GM19324 (cell line): ENCODE data around the gene KRTAP4-9.
"Not testable (repeated sequence)": the region's sequence is repeated elsewhere in the genome, so short reads cannot be mapped to it uniquely, and the experiment has no call there.

Source experiments
- ATAC-seq: cut with Tn5 transposase; IDR thresholded peaks from one replicate; pipeline ENCODE4 v1.9.1; 2021; ENCODE audit warnings: mild to moderate bottlenecking, moderate library complexity; ENCODE audit not compliant: unreplicated experiment, low FRiP score

The KRTAP4-9 gene

GRCh38 chr17:41105347-41105746 is at the start of gene KRTAP4-9:
TSS of gene KRTAP4-9 (plus strand) at chr17:41105389. CDS start at chr17:41105389, 0 bp downstream.
- ATAC-seq: not testable (repeated sequence)

GRCh38 chr17:41057547-41057946 is 47.6 kb upstream of the KRTAP4-9 start:
- no peak for ATAC-seq

DNA sequence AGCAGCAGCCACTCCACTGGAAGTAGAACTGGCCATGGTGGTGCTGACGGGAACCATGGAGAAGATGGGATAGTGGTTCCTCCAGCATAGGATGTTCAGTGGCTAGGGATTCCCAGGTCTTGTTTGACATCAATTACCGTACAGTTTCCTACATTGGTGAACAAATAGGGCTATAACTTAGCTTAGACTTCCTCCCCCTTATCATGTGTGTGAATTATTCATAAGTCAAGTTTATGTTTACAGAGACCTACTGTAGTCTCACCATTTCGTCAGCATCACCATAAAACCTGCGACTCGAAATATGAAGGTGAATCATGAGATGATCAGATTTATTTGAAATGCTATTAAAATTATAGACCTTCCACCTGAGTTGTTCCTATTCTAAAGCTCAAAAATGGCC is 46.4 kb upstream of the KRTAP4-9 start:
- ATAC-seq: no peak

DNA sequence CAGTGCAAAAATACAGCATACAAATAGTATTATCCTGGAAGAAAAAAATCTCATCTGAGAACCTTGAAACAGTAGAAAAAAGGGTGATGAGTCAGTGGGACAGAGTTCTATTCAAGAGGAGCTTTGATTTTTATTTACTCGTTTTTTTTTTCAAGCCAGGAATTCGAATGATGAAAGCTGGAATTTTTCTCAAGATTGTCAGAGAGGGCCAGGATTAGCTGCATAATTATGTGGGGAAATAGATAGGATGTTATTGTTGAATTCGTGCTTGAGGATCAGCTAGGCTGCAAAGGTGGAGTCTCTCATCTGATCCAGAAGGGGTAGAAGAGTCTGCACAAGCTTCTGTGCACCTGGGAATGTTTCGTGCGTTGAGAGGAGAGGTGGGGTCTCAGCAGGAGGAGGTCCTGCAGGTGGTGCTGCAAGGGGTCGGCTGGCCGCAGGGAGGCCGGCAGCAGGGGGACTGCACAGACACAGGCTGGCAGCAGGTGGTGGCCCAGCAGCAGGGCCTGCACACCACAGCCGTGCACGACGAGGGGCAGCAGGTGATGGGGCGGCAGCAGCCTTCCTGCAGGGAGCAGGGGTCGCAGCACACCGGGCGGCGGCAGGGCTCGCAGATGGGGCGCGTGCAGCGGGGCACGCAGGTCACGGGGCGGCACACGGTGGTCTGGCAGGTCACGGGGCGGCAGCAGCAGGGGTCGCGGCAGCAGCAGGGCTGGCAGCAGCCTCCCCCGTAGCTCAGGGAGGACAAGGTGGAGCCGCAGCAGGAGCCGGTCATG is 45.7 kb upstream of the KRTAP4-9 start:
- ATAC-seq: not testable (repeated sequence)

GRCh38 chr17:41060052-41060604 is 45.1 kb upstream of the KRTAP4-9 start, which contains the start of gene KRTAP2-3:
TSS of gene KRTAP2-3 (minus strand) at chr17:41060114. CDS start at chr17:41060050, 64 bp downstream.
- no peak for ATAC-seq

GRCh38 chr17:41061964-41062363 is 43.2 kb upstream of the KRTAP4-9 start:
- ATAC-seq: no peak

- no peak for ATAC-seq
These were observed 41.7 kb upstream of the KRTAP4-9 start for GRCh38 chr17:41063449-41063848.

DNA sequence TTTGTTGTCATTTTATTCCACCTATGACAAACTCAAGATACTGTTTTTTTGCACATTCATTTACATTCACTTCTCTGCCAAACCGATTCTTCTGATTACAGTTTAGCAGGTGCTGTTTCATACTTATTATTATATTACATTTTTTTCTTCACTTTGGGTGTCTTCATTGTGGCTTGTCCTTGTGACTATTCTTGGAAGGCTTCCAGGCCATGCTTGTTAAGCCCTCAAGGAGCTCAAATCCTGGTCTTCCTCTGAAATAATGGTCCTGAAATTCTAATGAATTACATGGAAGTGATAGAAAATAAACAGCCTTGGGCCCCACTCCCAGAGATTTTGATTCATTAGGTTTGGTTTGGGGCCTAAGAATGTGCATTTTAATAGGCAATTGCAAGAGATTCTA is 40.9 kb upstream of the KRTAP4-9 start:
- ATAC-seq: no peak

GRCh38 chr17:41065016-41065689 is 40.0 kb upstream of the KRTAP4-9 start:
- not testable (repeated sequence) for ATAC-seq

GRCh38 chr17:41065829-41066624 is 39.2 kb upstream of the KRTAP4-9 start, which contains the start of gene KRTAP2-4:
TSS of gene KRTAP2-4 (minus strand) at chr17:41065879. CDS start at chr17:41065845, 34 bp downstream.
- ATAC-seq: no peak

DNA sequence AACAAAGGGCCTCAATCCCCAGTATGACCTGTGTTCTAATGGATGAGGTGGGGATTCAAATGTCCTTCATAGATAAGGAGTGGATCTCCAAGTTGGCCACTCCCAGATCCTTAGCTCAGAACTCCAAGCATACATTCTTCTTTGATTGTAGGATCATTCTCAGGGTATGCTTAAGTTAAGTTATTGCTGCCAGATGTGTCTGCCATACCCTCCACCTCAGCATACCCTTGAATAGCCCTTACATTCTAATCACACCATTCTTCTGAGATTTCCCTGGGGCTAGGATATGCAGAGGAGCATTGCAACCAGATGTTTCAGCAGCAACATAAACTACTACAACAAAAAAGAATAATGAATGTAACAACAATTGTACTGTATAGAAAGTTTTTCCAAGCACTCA is 37.9 kb upstream of the KRTAP4-9 start:
- no peak for ATAC-seq

DNA sequence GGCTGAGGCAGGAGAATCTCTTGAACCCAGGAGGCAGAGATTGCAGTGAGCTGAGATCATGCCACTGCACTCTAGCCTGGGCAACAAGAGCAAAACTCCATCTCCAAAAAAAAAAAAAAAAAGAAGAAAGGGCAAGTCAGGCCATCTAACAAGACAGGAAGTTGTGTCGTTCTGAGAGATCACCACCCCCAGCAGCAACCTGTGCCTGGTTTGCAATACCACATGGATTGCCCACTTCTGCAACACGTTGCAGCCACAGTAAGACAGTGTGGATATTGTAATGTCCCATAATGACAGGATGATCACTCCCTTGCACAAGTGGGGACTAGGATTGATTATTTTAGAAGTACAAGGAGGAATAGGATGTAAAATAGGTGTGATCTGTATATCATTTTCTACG is 36.2 kb upstream of the KRTAP4-9 start:
- ATAC-seq: no peak

- ATAC-seq: no peak
These were observed 33.4 kb upstream of the KRTAP4-9 start for GRCh38 chr17:41071606-41072360.

DNA sequence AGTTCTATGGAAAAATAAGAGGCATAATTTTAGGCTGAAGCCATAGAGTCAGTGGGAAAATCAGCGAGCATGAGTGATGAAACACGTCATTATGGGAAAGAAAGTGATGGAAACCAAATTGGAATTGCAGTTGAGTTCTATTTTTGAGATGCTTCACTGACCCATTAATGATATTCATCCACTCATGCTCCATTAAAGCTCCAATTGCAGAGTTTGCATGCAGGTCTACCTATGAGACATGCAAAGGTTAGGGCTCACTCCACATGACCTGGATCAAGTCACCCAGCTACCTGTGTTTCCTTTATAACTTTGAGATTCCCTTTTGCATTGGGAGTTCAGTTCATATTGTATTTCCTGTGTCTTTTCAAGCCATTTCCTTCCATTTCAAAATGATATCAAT is 31.5 kb upstream of the KRTAP4-9 start:
- no peak for ATAC-seq

- ATAC-seq: no peak
These were observed 28.4 kb upstream of the KRTAP4-9 start for GRCh38 chr17:41076788-41077187.

DNA sequence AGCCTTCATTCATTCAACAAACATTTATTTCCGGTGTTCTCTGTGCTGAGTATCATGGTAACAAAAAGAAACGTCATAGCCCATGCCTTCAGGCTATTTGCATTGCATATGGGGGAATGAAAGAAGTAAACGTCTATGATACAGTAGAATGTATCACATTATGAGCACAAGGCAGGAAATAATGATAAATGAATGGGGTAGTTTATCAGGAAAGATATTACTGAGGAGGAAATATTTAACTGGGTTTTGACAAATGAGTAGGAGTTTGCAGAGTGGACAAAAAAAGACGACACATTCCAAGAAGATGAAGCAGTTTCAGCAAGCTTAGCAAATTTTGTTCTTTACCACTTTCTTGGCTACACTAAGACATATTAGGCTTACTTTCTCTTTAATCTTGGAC is 22.6 kb upstream of the KRTAP4-9 start:
- no peak for ATAC-seq

DNA sequence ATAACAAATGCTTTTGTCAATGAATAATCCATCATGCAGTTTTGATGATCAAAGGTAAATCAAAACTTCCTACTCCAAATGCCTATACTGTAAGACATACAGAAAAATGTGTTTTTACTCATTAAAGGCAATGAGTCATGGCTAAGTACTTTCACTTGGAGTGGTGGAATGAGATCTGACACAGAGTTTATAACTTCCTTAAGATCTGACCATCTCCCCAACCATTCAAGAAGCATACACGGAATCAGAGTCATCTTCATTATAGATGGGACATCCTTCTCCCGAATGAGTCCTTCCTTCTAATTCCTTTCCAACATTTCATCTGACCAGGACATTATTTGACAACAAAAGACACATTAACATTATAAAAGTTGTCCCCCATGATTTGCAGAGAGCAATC is 21.8 kb upstream of the KRTAP4-9 start:
- not testable (repeated sequence) for ATAC-seq

DNA sequence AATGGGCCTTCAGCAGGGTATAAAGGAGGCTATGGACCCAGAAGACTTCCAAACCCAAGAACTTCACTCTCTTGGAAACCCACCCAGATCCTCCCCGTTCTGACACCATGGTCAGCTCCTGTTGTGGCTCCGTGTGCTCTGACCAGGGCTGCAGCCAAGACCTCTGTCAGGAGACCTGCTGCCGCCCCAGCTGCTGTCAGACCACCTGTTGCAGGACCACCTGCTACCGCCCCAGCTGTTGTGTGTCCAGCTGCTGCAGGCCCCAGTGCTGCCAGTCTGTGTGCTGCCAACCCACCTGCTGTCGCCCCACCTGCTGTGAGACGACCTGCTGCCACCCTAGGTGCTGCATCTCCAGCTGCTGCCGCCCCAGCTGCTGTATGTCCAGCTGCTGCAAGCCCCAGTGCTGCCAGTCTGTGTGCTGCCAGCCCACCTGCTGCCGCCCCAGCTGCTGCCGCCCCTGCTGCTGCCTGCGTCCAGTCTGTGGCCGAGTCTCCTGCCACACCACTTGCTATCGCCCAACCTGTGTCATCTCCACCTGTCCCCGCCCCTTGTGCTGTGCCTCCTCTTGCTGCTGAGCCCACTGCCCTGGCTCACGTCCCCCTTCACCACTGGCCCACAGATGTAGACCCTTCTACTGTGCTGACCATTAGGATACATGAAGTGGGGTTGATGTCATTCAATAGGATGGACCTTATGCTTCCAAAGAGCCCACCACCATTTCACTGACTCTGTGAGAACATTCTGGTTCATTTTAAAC is 20.9 kb upstream of the KRTAP4-9 start, which contains the start of gene KRTAP4-7:
TSS of gene KRTAP4-7 (plus strand) at position 51 of the 757 bp plus-strand sequence. CDS start at position 108, 57 bp downstream.
- ATAC-seq: not testable (repeated sequence)

- not testable (repeated sequence) for ATAC-seq
These were observed 16.3 kb upstream of the KRTAP4-9 start for GRCh38 chr17:41088760-41089352.
